Measurements from ENCODE around the gene JOSD1. TPM values are rescaled to one million over a fixed set of nuclear protein-coding genes. Genes with fewer than 3 reads are reported as not detected.

JOSD1 gene
- polyA plus RNA-seq (ENCODE audit: insufficient read length): 30.9 TPM

- DNase-seq (ENCODE audit: low read depth): peak; percentile 81
Observed at GRCh38 chr22:38700789-38701628, at the start of gene JOSD1. JOSD1 (minus strand) TSS chr22:38700943; CDS start chr22:38699987, 956 bp downstream.

DNA sequence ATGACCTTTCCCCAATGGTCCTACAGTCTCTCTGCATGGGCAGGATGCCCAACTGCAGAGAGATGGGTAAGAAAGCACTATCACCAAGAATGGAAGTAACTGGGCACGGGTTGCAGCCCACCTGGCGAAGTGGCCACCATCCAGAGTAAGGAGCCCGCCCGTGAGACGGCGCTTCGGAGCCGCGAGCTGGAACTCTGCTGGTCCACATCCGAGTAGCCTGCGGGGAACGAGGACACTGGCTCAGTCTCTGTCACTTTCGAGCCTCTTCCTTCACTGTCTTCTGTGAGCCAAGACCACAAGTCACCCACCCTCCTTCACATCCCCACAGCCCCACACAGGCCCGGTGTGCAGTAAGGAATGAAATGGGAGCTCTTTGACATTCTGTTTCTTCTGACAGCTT lies 49.4 kb upstream of the JOSD1 start:
- DNase-seq (ENCODE audit: low read depth): no peak

DNA sequence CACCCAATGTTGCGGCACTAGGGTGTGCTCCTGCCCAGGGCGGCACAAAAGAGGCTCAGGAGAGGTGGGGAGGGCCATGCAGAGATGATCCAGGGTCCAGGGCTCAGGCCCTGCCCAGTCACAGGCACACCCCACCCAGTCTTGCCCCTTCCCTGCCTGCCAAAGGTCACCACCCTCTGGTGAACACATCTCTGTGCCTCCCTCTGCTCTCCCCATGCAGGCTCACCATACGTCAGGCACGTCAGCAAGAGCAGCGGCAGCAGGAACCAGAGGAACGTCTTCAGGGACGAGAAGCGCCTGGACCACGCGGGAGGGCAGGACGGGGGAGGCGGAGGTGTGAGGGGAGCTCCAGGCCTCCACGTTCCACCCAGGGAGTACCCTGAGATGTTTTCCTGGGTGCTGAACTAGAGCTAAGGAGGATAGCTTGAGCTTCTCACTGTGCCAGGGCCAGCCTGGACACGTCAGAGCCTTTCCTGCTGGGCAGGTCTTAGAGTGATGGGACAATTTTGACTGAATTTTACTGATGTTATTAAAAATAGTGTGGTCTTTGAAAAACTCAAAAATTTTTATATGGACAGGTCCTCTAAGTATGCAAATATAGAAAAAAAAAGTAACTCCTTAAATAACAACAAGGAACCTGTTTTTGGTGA lies 47.9 kb upstream of the JOSD1 start:
- no peak for DNase-seq (ENCODE audit: low read depth)

DNA sequence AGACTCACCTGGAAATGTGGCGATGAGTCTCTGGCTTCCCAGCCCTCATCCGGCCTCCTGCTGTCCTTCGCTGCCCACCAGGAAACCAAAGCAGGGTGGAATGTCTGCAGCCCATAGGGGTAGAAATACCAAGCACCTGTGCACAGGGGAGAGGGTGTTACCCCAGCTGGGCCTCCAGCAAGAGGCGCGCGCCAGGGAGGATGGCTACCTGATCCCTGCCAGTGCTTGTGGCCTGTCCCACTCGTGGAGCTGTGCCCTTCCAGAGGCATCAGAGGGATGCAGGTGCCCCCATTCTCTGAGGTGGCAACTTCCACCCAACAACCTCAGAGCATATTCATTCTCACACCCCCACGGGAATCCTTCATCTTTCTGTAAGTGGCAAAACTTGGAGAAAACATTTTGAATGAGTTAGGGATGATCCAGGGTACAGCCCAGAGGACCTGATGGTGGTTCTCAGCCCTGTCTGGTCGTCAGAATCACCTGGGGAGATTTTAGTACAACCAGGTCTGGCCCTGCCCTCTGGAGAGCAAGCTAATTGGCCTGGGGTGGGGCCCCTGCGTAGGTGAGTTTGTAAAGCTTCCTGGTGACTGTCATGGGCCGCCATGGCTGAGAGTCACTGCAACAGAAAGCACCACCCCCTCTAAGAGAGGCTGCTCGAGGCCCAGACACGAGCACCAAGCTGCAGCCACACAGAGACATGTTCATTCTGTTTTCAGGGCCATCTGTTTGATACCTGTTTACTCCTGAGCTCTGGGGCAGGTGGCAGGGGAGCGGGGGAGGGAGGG lies 45.1 kb upstream of the JOSD1 start:
- DNase-seq (ENCODE audit: low read depth): no peak

DNA sequence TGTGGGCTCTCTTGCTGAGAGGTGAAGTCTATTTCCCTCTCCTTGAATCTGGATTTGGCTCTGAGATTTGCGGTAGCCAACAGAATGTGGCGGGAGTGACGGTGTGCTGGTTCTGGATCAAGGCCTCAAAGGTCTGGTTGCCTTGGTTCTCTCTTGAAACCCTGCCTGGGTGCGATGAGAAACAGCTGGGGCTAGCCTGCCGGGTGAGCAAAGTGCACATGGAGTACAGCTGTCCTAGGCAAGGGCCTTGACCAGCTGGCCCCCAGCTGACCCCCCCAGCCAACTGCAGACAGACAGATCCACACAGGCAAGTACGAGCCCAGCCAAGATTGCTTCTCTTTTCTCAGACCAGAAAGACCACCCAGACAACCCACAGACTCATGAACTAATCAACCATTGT lies 44.2 kb upstream of the JOSD1 start:
- no peak for DNase-seq (ENCODE audit: low read depth)

DNA sequence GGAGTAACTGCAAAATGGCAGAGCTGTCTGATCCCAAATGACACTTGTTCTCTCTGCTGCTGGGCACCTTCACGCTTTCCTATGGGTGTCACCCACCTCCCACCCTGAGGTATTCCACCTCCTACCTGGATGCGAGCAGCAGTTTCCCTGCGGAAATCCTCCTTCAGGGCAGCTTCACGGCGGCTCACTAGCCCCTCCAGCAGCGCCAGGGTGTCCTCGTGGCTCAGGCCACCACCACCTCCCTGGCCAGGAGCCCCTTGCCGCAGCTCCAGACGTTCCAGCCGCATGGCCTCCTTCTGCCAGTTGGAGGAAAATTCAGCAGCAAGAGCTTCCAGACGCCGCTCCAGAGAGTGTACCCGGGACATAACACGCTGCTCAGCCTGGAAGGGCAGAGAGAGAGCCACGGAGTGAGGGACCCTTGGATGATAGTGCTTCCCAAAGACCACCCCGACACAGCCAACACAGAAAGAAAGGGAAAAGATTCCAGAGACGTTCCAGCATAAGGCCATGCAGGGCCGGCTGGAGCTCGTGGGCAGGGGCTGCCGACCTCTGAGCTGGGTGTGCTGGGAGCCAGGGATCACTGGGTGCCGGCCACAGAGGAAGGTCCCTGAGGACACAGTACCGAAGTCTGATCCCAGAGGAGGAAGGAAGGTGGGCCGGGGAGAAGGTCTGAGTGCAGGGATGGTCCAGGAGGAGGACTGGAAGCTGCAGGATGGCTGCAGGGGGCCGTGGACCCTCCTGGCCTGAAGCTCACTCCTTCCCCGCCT lies 41.6 kb upstream of the JOSD1 start:
- no peak for DNase-seq (ENCODE audit: low read depth)

DNA sequence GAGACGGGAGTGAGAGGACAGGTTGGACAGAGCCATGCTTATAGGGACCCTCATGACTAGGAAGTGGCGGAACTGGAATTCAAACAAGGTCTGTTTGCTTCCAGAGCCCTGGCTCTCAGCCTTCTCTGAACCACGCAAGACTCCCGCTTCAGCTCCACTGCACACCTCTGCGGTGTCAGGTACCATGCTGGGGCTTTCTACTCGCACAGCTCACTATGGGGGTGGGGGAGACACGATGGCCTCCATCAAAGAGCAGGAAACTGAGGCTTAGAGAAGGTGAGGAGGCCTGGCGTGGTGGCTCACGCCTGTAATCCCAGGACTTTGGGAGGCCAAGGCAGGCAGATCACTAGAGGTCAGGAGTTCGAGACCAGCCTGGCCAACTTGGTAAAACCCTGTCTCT lies 40.8 kb upstream of the JOSD1 start:
- no peak for DNase-seq (ENCODE audit: low read depth)

DNA sequence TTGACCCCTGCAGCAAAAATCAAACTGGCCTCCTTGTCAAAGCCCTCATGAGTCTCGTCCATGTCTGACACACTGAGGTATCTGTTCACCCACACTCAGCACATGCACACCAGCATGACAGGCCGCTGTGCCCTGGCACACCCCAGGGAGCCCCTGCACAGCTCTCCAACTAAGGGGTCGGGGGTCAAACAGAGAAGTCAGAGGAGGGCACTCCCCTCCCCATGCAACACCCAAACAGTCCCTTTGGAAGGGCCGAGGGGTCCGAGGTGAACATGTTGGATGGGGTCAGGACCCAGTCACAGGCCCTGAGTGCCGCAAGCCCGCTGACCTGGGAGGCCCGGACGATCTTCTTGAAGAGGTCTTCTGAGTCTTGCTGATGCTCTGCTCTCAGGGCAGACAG lies 40.4 kb upstream of the JOSD1 start:
- no peak for DNase-seq (ENCODE audit: low read depth)

GRCh38 chr22:38740754-38741153 lies 40.0 kb upstream of the JOSD1 start:
- no peak for DNase-seq (ENCODE audit: low read depth)

GRCh38 chr22:38740116-38740723 lies 39.5 kb upstream of the JOSD1 start:
- no peak for DNase-seq (ENCODE audit: low read depth)

DNA sequence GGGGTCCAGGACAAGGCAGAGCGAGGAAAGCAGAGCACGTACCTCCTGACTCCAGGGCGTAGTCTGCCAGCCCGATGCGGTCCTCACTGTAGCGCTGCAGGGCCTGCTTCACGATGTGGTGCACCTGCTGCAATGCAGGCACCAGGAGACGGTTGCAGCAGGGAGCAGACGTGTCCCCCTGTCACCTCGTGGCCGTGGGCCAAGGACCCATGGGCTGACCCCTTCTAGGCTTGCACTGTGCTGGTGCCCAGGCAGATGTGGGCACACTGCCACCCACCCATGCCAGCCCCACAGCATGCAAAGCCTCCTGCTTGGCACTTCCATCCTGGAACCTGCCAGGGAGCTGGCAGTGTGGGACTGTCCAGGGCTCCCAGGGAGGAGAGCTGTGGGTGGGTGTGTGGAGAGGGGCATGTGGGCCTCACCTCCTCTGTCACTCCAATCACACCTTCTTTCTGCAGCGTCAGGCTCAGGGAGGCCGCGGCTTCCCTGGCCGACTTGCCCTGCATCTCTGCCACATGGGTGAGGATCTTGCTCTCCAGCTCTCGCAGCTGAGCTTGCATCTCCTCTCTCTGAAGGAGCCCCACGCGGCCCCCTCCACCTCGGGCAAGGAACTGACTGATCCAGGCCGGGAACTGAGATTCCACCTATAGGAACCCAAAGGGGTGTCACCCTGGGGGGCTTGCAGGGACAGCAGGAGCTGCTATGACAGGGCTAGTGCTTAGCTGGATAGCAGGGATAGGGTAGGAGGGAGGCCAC lies 38.7 kb upstream of the JOSD1 start:
- no peak for DNase-seq (ENCODE audit: low read depth)

GRCh38 chr22:38738475-38739070 lies 37.8 kb upstream of the JOSD1 start:
- no peak for DNase-seq (ENCODE audit: low read depth)

DNA sequence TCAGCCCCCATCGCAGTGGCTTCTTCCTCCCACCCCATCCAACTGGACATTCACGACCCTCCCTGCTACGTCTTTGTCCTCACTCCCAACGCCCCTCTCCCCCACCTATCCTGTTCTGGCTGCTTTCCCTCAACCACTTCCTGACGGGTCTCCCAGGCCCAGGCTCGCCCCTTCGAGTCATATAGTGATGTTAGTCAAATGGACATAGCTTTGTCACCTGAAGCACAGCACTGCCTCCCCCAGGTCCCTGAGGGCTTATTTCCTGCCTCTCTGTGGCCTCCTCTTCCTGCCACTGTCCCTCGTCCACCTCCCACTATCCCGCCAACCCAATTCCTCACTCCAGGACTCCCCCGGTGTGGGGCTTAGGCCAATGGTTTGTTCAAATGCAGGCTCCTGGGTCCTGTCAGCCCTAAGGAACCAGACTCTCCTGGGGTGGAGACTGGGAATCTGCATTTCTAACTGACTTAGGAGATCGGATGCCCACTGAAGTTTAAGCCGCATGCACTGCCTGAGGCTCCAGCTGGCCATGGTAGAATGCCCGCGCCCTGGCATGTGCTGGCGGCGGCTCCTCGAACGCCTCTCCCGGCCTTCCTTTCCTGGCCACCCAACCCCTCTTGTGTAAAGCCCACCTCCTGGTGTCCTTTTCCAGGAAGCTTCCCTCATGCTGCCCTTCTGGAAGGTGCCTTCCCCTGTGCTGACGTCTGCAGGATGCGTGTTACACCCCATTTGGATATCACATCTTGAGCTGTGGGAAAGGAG lies 36.7 kb upstream of the JOSD1 start:
- no peak for DNase-seq (ENCODE audit: low read depth)

- DNase-seq (ENCODE audit: low read depth): no peak
Observed at GRCh38 chr22:38736257-38736570, 35.5 kb upstream of the JOSD1 start.

- no peak for DNase-seq (ENCODE audit: low read depth)
Observed at GRCh38 chr22:38735465-38736256, 34.9 kb upstream of the JOSD1 start.

GRCh38 chr22:38735126-38735464 lies 34.4 kb upstream of the JOSD1 start:
- DNase-seq (ENCODE audit: low read depth): no peak

DNA sequence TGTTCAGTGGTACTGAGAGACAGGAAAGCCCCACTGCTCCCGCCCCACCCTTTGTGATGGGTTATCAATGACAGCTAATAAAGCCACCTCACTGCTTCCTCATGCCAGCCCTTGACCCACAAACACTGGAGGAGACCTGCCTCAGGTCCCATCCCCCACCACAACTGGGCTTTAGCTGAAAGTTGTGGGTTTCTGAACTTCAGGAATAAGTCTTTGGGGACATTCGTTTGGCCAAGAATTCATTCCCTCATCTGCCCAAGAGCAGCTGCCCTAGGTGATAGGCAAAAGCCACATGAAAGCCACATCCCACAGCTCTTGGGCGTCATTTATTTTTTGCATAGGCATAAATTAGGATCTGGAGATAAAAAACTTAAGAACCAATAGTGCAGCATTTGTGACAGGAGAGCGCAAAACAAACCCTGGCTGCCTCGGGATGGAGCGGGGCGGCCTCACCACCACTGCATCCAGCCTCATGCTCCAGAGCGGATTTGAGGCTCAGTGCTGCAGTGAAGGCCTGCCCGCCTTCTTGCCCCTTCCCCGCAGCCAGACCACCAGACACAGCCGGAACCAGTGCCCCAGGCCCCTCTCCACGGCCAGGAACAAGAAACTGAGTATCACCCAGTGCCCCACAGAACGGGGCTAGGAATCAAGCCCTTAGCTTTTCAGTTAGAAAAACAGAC lies 33.8 kb upstream of the JOSD1 start:
- no peak for DNase-seq (ENCODE audit: low read depth)

DNA sequence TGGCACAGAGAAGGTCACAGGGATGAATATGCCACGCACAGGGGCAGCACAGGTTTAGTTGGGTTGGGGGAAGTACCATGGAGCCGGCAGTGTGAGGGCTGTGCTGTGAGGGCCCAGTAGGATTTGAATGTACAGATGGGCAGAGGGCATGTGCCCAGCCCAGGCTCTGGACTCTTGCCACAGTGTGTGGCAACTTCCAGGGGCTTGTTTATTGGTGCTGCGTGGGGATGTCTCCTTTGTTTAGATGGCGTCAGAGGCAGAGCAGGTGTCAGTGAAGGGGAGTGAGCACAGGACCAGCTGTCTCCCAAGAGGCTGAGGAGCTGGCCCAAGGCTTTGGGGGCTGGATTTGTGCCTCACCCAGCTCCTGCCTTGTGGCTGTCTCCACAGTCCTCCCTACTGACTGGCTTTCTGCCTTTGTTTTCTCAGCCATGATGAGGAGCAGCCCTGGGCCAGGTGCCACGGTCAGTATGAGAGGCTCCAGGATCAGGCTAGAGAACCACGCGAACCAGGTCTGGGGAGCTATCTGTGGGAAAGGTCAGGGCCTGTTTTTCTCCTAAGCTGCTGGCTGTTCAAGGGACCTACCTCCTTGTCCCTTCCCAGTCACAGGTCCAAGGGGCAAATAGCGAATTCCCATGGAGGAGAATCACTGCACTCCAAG lies 33.1 kb upstream of the JOSD1 start:
- no peak for DNase-seq (ENCODE audit: low read depth)
